H1 (cell line): ENCODE measurements around the gene LOX. TPM values are rescaled to one million over a fixed set of nuclear protein-coding genes. Genes with fewer than 3 reads are reported as not detected.

ENCODE experiments used
- CTCF ChIA-PET: fragments of 300-600 bp; sonication (Branson Sonifier 250); formaldehyde crosslinking; loops from one replicate; lab custom pipeline; 2021; ENCODE audit not compliant: partially characterized antibody; lab: Charles Lee
- POLR2A ChIA-PET: fragments of 300-600 bp; sonication (Branson Sonifier 250); formaldehyde crosslinking; loops from one replicate; lab custom pipeline; 2021; ENCODE audit warnings: inconsistent platforms; ENCODE audit not compliant: partially characterized antibody; lab: Charles Lee
- DNase-seq, 2 experiments: peaks; one replicate each; pipeline versions ENCODE4 v3.0.0 to v3.0.0-alpha.2; 2010 to 2022; ENCODE audit warnings: low spot score in 2 of 2, low read depth in 1 of 2, mixed read lengths in 1 of 2
- FAIRE-seq: peaks from 2 replicates; lab custom pipeline; 2011; peaks lifted over from hg19 to GRCh38; lab: Jason Lieb, UNC
- H2AFZ ChIP-seq: 2 replicates; pipeline ENCODE4 v1.8.1; 2012; ENCODE audit warnings: low read length, inconsistent platforms
- H2AK5ac ChIP-seq: 2 replicates; pipeline ENCODE4 v1.6.1; 2013; ENCODE audit warnings: low read depth, low read length
- H2BK120ac ChIP-seq: replicated peaks from 2 replicates; pipeline ENCODE3; 2013; ENCODE audit warnings: low read depth, low read length, inconsistent platforms
- H2BK12ac ChIP-seq: 2 replicates; pipeline ENCODE4 v1.6.1; 2013; ENCODE audit warnings: low read depth, low read length
- H2BK15ac ChIP-seq: 2 replicates; pipeline ENCODE4 v1.6.1; 2013; ENCODE audit warnings: low read length
- H2BK20ac ChIP-seq: 2 replicates; pipeline ENCODE4 v1.6.1; 2013; ENCODE audit warnings: low read length
- H2BK5ac ChIP-seq: 2 replicates; pipeline ENCODE4 v1.6.1; 2013; ENCODE audit warnings: low read depth, low read length
- H3K14ac ChIP-seq: 2 replicates; pipeline ENCODE4 v1.6.1; 2013; ENCODE audit warnings: inconsistent platforms; ENCODE audit not compliant: insufficient read length
- H3K18ac ChIP-seq: 2 replicates; pipeline ENCODE4 v1.6.1; 2013; ENCODE audit warnings: low read length; ENCODE audit errors: extremely low read depth
- H3K23ac ChIP-seq: 2 replicates; pipeline ENCODE4 v1.6.1; 2013; ENCODE audit warnings: inconsistent platforms; ENCODE audit not compliant: insufficient read length
- H3K23me2 ChIP-seq: 2 replicates; pipeline ENCODE4 v1.6.1; 2013; ENCODE audit warnings: low read depth, low read length
- H3K27ac ChIP-seq: 2 replicates; pipeline ENCODE4 v1.6.1; 2011; ENCODE audit warnings: low read depth, low read length, inconsistent platforms
- H3K27me3 ChIP-seq, 4 experiments: replicated peaks in 1 of 4; 1 replicate in 1 of 4; 2 replicates in 3 of 4; pipeline versions ENCODE4 v1.6.1 to v1.8.1; 2011 to 2013; ENCODE audit warnings: low read length in 3 of 4, mild to moderate bottlenecking in 3 of 4, inconsistent platforms in 2 of 4, mixed read lengths in 2 of 4, moderate library complexity in 1 of 4; ENCODE audit not compliant: control insufficient read depth in 3 of 4, insufficient read depth in 3 of 4; ENCODE audit errors: extremely low read depth in 1 of 4
- H3K36me3 ChIP-seq, 4 experiments: 2 replicates each; pipeline versions ENCODE4 v1.6.1 to v1.8.1; 2011 to 2013; ENCODE audit warnings: mild to moderate bottlenecking in 4 of 4, low read length in 3 of 4, moderate library complexity in 2 of 4, control low read depth in 1 of 4, inconsistent platforms in 1 of 4; ENCODE audit not compliant: insufficient read depth in 4 of 4, control insufficient read depth in 2 of 4
- H3K4ac ChIP-seq: replicated peaks from 2 replicates; pipeline ENCODE3; 2013; ENCODE audit warnings: low read length, low read depth, mixed read lengths, inconsistent platforms; ENCODE audit not compliant: insufficient read length
- H3K4me1 ChIP-seq, 4 experiments: replicated peaks in 1 of 4; 1 replicate in 1 of 4; 2 replicates in 3 of 4; pipeline versions ENCODE4 v1.6.1 to v1.8.1; 2011 to 2013; ENCODE audit warnings: low read length in 3 of 4, inconsistent platforms in 2 of 4, mixed read lengths in 1 of 4; ENCODE audit not compliant: insufficient read depth in 4 of 4, control insufficient read depth in 3 of 4
- H3K4me2 ChIP-seq, 2 experiments: 2 replicates each; pipeline versions ENCODE4 v1.6.1 to v1.8.1; 2011 to 2013; ENCODE audit warnings: low read depth in 2 of 2, low read length in 2 of 2, control low read depth in 1 of 2, inconsistent platforms in 1 of 2, mild to moderate bottlenecking in 1 of 2; ENCODE audit not compliant: insufficient read depth in 1 of 2
- H3K4me3 ChIP-seq, 4 experiments: fragments of 200-600, 300-600 bp in 1 of 4; sonication (generic), shearing (Covaris generic), sonication (Bioruptor Twin) in 1 of 4; 2 replicates each; pipeline versions ENCODE4 v1.5.1 to v1.8.1; 2011 to 2016; ENCODE audit warnings: low read length in 4 of 4, low read depth in 3 of 4, control low read depth in 2 of 4, inconsistent platforms in 2 of 4, mild to moderate bottlenecking in 2 of 4, mixed read lengths in 1 of 4, moderate library complexity in 1 of 4; ENCODE audit not compliant: insufficient read depth in 2 of 4; ENCODE audit errors: extremely low read depth in 1 of 4
- H3K56ac ChIP-seq: replicated peaks from 2 replicates; pipeline ENCODE3; 2013; ENCODE audit warnings: low read depth, mild to moderate bottlenecking, mixed read lengths, low read length, inconsistent platforms; ENCODE audit not compliant: insufficient read length
- H3K79me1 ChIP-seq: 2 replicates; pipeline ENCODE4 v1.6.1; 2013; ENCODE audit warnings: low read depth, low read length, control low read depth
- H3K79me2 ChIP-seq, 2 experiments: 2 replicates each; pipeline versions ENCODE4 v1.6.1 to v1.8.1; 2012 to 2013; ENCODE audit warnings: low read length in 2 of 2, mild to moderate bottlenecking in 2 of 2, inconsistent platforms in 1 of 2; ENCODE audit not compliant: insufficient read depth in 2 of 2, control insufficient read depth in 1 of 2
- H3K9ac ChIP-seq, 4 experiments: replicated peaks in 1 of 4; 1 replicate in 1 of 4; 2 replicates in 3 of 4; pipeline versions ENCODE4 v1.6.1 to v1.8.1; 2011 to 2013; ENCODE audit warnings: low read depth in 3 of 4, low read length in 3 of 4, control low read depth in 2 of 4, mild to moderate bottlenecking in 2 of 4, moderate library complexity in 2 of 4, inconsistent platforms in 1 of 4; ENCODE audit errors: extremely low read depth in 1 of 4
- H3K9me3 ChIP-seq, 2 experiments: 2 replicates each; pipeline versions ENCODE4 v1.6.1 to v1.8.1; 2012 to 2013; ENCODE audit warnings: mild to moderate bottlenecking in 2 of 2, moderate library complexity in 2 of 2, control low read depth in 1 of 2, inconsistent platforms in 1 of 2, low read depth in 1 of 2, low read length in 1 of 2, mixed read lengths in 1 of 2; ENCODE audit not compliant: insufficient read depth in 2 of 2
- H4K20me1 ChIP-seq, 2 experiments: replicated peaks in 1 of 2; 2 replicates each; pipeline versions ENCODE3 to v1.8.1; 2011 to 2013; ENCODE audit warnings: inconsistent platforms in 2 of 2, low read length in 2 of 2, mild to moderate bottlenecking in 1 of 2; ENCODE audit not compliant: insufficient read depth in 2 of 2, control insufficient read depth in 1 of 2
- H4K5ac ChIP-seq: 2 replicates; pipeline ENCODE4 v1.6.1; 2013; ENCODE audit warnings: low read length, low read depth, mixed read lengths, inconsistent platforms; ENCODE audit not compliant: insufficient read length
- H4K8ac ChIP-seq: 2 replicates; pipeline ENCODE4 v1.8.0; 2013; ENCODE audit warnings: mild to moderate bottlenecking, moderate library complexity, low read length, inconsistent platforms; ENCODE audit not compliant: insufficient read depth; ENCODE audit errors: extremely low read depth
- H4K91ac ChIP-seq: replicated peaks from 2 replicates; pipeline ENCODE3; 2013; ENCODE audit warnings: low read length, mixed read lengths, inconsistent platforms; ENCODE audit not compliant: insufficient read length
- BCL11A ChIP-seq, 2 experiments: IDR thresholded peaks; one replicate each; pipeline ENCODE4 v1.6.1; 2011; ENCODE audit warnings: low read depth in 2 of 2, low read length in 2 of 2, mild to moderate bottlenecking in 2 of 2
- BRCA1 ChIP-seq: IDR thresholded peaks from 2 replicates; pipeline ENCODE4 v1.6.1; 2012; ENCODE audit warnings: low read depth, low read length, improper control_type of control experiment
- CBX8 ChIP-seq: fragments of 300-800, 300-1000 bp; sonication (generic); IDR thresholded peaks from 2 replicates; pipeline ENCODE4 v1.7.1; 2016; ENCODE audit warnings: low read depth, low read length, borderline replicate concordance
- GTF2F1 ChIP-seq: IDR thresholded peaks from 2 replicates; pipeline ENCODE4 v1.6.1; 2012; ENCODE audit warnings: low read depth, low read length, improper control_type of control experiment, borderline replicate concordance
- HDAC2 ChIP-seq, 2 experiments: fragments of 300-600 bp in 1 of 2; sonication (generic) in 1 of 2; IDR thresholded peaks; 2 replicates each; pipeline ENCODE4 v1.6.1; 2011 to 2012; ENCODE audit warnings: low read depth in 2 of 2, low read length in 2 of 2, mild to moderate bottlenecking in 2 of 2, moderate library complexity in 2 of 2, borderline replicate concordance in 1 of 2, inconsistent platforms in 1 of 2
- MAFK ChIP-seq: IDR thresholded peaks from 2 replicates; pipeline ENCODE4 v1.6.1; 2012; ENCODE audit warnings: low read depth, mild to moderate bottlenecking, improper control_type of control experiment, low read length
- POLR2A ChIP-seq, 2 experiments: IDR thresholded peaks; 1 replicate in 1 of 2; 2 replicates in 1 of 2; pipeline ENCODE4 v1.6.1; 2011; ENCODE audit warnings: low read depth in 2 of 2, low read length in 2 of 2, mild to moderate bottlenecking in 2 of 2; ENCODE audit errors: control extremely low read depth in 1 of 2
- RXRA ChIP-seq: IDR thresholded peaks from 2 replicates; pipeline ENCODE4 v1.6.1; 2011; ENCODE audit warnings: low read depth, mild to moderate bottlenecking, low read length, moderate library complexity; ENCODE audit not compliant: insufficient read depth
- SAP30 ChIP-seq: fragments of 300-600 bp; sonication (generic); IDR thresholded peaks from 2 replicates; pipeline ENCODE4 v1.7.1; 2012; ENCODE audit warnings: low read length, moderate library complexity, mild to moderate bottlenecking, inconsistent platforms; ENCODE audit not compliant: insufficient read depth, insufficient replicate concordance
- SIRT6 ChIP-seq: IDR thresholded peaks from one replicate; pipeline ENCODE4 v1.7.1; 2012; ENCODE audit warnings: low read length, inconsistent platforms
- SP1 ChIP-seq: IDR thresholded peaks from 2 replicates; pipeline ENCODE4 v1.6.1; 2011; ENCODE audit warnings: low read depth, low read length
- SP2 ChIP-seq: IDR thresholded peaks from 2 replicates; pipeline ENCODE4 v1.6.1; 2012; ENCODE audit warnings: mild to moderate bottlenecking, low read length, inconsistent platforms
- SUZ12 ChIP-seq: fragments of 200-600 bp; sonication (generic); IDR thresholded peaks from 2 replicates; pipeline ENCODE4 v1.6.1; 2012; ENCODE audit warnings: mild to moderate bottlenecking, inconsistent platforms, low read length, moderate library complexity, mixed read lengths
- WGBS, 2 experiments: shearing (Covaris generic) in 1 of 2; methylation state at CpG; one replicate each; pipeline versions ENCODE4 v1.1.6 to v1.1.7; 2013 to 2015; ENCODE audit warnings: low lambda C conversion rate in 2 of 2, mixed read lengths in 2 of 2, inconsistent platforms in 1 of 2, low coverage in 1 of 2, missing lambda C conversion rate in 1 of 2; ENCODE audit not compliant: insufficient replicate concordance in 2 of 2, insufficient coverage in 1 of 2, insufficient read length in 1 of 2; ENCODE audit errors: extremely low coverage in 1 of 2, missing lambda C conversion rate in 1 of 2; 5-methylcytosine and 5-hydroxymethylcytosine counted together
- polyA plus RNA-seq, 7 experiments: library from polyadenylated mRNA; depleted of rRNA in 3 of 7; stranded (reverse) in 5 of 7; unstranded in 2 of 7; fragments of >200 nt in 5 of 7; fragments of 200-250 nt in 2 of 7; gene quantifications; 1 replicate in 5 of 7; 2 replicates in 1 of 7; 4 replicates in 1 of 7; pipeline versions ENCODE4 v1.2.1 to v1.2.3, GENCODE V29; 2011 to 2013; ENCODE audit warnings: missing spikeins in 2 of 7, mixed read lengths in 2 of 7
- total RNA-seq: library from RNA; stranded (reverse); fragmentation: NEBNext Ultra II Directional; extraction: Animal tissue kit (Norgen Biotek cat#: 25700); gene quantifications from 2 replicates; pipeline ENCODE4 v1.2.1, GENCODE V29; 2021
- TF ChIP-seq, protein P1 (sequence below): IDR thresholded peaks from 2 replicates; pipeline ENCODE4 v1.6.1; 2012; ENCODE audit warnings: inconsistent platforms

The LOX gene
- total and polyA plus RNA-seq, 2 of the 8 experiments (the other 6 are each of a cell fraction or from before 2014, with no cell fraction given): 1.1 to 2.2 TPM

DNA sequence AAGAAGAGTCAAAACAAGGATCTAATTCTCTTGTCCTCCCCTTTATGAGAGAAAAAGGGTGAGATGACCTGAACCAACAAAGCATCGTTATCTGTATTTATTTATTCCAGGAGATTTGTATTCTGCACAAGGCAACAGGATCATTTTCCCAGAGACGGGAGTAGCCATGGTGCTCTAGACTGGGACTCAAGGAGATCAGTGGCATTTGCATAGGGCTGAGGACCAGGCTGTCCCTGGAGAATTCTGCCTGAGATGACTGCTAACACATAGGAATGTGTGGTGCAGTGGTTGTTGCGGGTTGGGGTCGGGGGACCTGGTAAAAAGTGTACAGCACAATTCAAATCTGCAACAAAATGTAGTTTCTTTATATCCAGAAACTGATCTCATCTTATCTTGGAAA lies 29.0 kb upstream of the LOX start:
- H3K79me1 ChIP-seq: no peaks in the 10 kb centered on the region
- no peak overlapping the region for H4K5ac ChIP-seq
- no peak overlapping the region for H2BK15ac ChIP-seq
- no peak overlapping the region for H3K56ac ChIP-seq
- DNase-seq (no peak), FAIRE-seq (no peak)
- no peak overlapping the region for H3K27ac ChIP-seq
- no peak overlapping the region for H2BK5ac ChIP-seq
- H3K36me3 ChIP-seq: no peaks in the 10 kb centered on the region
- no peak overlapping the region for H3K4me2 ChIP-seq
- WGBS, 2 experiments: 90% methylated on average over 4 of the region's 4 CpGs; no CpG with 5 or more reads in 1 of the 2 experiments
- H4K20me1 ChIP-seq: no peaks in the 10 kb centered on the region
- H2AK5ac ChIP-seq: no peak overlapping the region
- H3K4ac ChIP-seq: no peak overlapping the region
- H3K14ac ChIP-seq: no peak overlapping the region
- H3K23me2 ChIP-seq: no peaks in the 10 kb centered on the region
- no peak overlapping the region for H2BK20ac ChIP-seq
- ChIA-PET CTCF (no interaction called here), POLR2A (no interaction called here)
- peaks cover 0 to 1% (median 0%) of the 10 kb centered on the region in 4 experiments; a peak in 1 of 7 replicates for H3K27me3 ChIP-seq
- H4K8ac ChIP-seq: peak overlapping the region; percentile 35; the same call in 1 of the 2 replicates
- H3K4me1 ChIP-seq: no peaks in the 10 kb centered on the region
- H2BK12ac ChIP-seq: no peak overlapping the region
- H3K23ac ChIP-seq: no peak overlapping the region
- H3K79me2 ChIP-seq: no peaks in the 10 kb centered on the region
- no peak overlapping the region for H3K18ac ChIP-seq
- H3K9ac ChIP-seq: no peak overlapping the region
- no peak overlapping the region for H2AFZ ChIP-seq
- H3K4me3 ChIP-seq: no peak overlapping the region
- H2BK120ac ChIP-seq: no peak overlapping the region
- no peak overlapping the region for H4K91ac ChIP-seq
- H3K9me3 ChIP-seq: no peaks in the 10 kb centered on the region
- TF ChIP-seq CBX8 (no peak), MAFK (no peak), POLR2A (IDR thresholded peaks at IDR 0.05; ENCODE audit: control extremely low read depth in 1 of 2, low read depth in 2 of 2, low read length in 2 of 2) (no peak), SP1 (no peak), SP2 (no peak), BRCA1 (no peak), RXRA (no peak), SAP30 (no peak), SIRT6 (no peak), BCL11A (IDR thresholded peaks at IDR 0.05; ENCODE audit: low read depth in 2 of 2, low read length in 2 of 2) (no peak), SUZ12 (no peak), GTF2F1 (no peak), HDAC2 (IDR thresholded peaks at IDR 0.05; ENCODE audit: borderline replicate concordance in 1 of 2, low read depth in 2 of 2, low read length in 2 of 2) (no peak)
- TF ChIP-seq, protein P1, sequence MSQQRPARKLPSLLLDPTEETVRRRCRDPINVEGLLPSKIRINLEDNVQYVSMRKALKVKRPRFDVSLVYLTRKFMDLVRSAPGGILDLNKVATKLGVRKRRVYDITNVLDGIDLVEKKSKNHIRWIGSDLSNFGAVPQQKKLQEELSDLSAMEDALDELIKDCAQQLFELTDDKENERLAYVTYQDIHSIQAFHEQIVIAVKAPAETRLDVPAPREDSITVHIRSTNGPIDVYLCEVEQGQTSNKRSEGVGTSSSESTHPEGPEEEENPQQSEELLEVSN: no peak
